Fibroblast of the aortic adventitia (primary cell): ENCODE data around the gene LUZP2. TPM values are rescaled to one million over a fixed set of nuclear protein-coding genes. Genes with fewer than 3 reads are reported as not detected.

Source experiments
- DNase-seq: peaks from one replicate; pipeline ENCODE4 v3.0.0-alpha.2; 2010; ENCODE audit warnings: low read depth
- H3K4me3 ChIP-seq: 2 replicates; pipeline ENCODE4 v1.5.1; 2011; ENCODE audit warnings: low read depth, mild to moderate bottlenecking, control low read depth, low read length, moderate library complexity
- CTCF ChIP-seq: IDR thresholded peaks from 2 replicates; pipeline ENCODE4 v1.5.1; 2011; ENCODE audit warnings: mild to moderate bottlenecking, low read length, control low read depth, inconsistent platforms; ENCODE audit not compliant: insufficient read depth
- total RNA-seq: library from RNA; depleted of rRNA; stranded (reverse); fragments of >200 nt; gene quantifications from 2 replicates; pipeline ENCODE4 v1.2.3, GENCODE V29; 2012; ENCODE audit warnings: low replicate concordance

The LUZP2 gene
- total RNA-seq, 1 donor = 20.6 TPM

GRCh38 chr11:24762076-24762475 is 265.2 kb downstream of the LUZP2 start:
- no peak for TF ChIP-seq CTCF
- no peak for DNase-seq
- H3K4me3 ChIP-seq = no peak overlapping the region

GRCh38 chr11:24767411-24767810 is 270.6 kb downstream of the LUZP2 start:
- H3K4me3 ChIP-seq = no peak overlapping the region
- TF ChIP-seq CTCF = no peak
- no peak for DNase-seq

GRCh38 chr11:24773322-24773721 is 276.5 kb downstream of the LUZP2 start:
- no peak overlapping the region for H3K4me3 ChIP-seq
- no peak for TF ChIP-seq CTCF
- no peak for DNase-seq

GRCh38 chr11:24779791-24780190 is 282.9 kb downstream of the LUZP2 start:
- TF ChIP-seq CTCF = no peak
- no peak overlapping the region for H3K4me3 ChIP-seq

GRCh38 chr11:24781288-24781687 is 284.4 kb downstream of the LUZP2 start:
- TF ChIP-seq CTCF = no peak
- no peak overlapping the region for H3K4me3 ChIP-seq
- no peak for DNase-seq

More at GRCh38 chr11:24779791-24780190, 282.9 kb downstream of the LUZP2 start:
- DNase-seq = no peak

- H3K4me3 ChIP-seq = no peak overlapping the region
- TF ChIP-seq CTCF = no peak
- no peak for DNase-seq
Observed at GRCh38 chr11:24793479-24793878, 296.6 kb downstream of the LUZP2 start.

GRCh38 chr11:24794064-24794463 is 297.2 kb downstream of the LUZP2 start:
- no peak for TF ChIP-seq CTCF
- no peak for DNase-seq

More at GRCh38 chr11:24794064-24794463, 297.2 kb downstream of the LUZP2 start:
- H3K4me3 ChIP-seq = no peak overlapping the region
